H1 (cell line): ENCODE results near the gene TEX30. TPM values are rescaled to one million over a fixed set of nuclear protein-coding genes. Genes with fewer than 3 reads are reported as not detected.

Experiments used
- CTCF ChIA-PET: fragments of 300-600 bp; sonication (Branson Sonifier 250); formaldehyde crosslinking; loops from one replicate; lab custom pipeline; 2021; ENCODE audit not compliant: partially characterized antibody; lab: Charles Lee
- POLR2A ChIA-PET: fragments of 300-600 bp; sonication (Branson Sonifier 250); formaldehyde crosslinking; loops from one replicate; lab custom pipeline; 2021; ENCODE audit warnings: inconsistent platforms; ENCODE audit not compliant: partially characterized antibody; lab: Charles Lee
- DNase-seq, 2 experiments: peaks; one replicate each; pipeline versions ENCODE4 v3.0.0 to v3.0.0-alpha.2; 2010 to 2022; ENCODE audit warnings: low spot score in 2 of 2, low read depth in 1 of 2, mixed read lengths in 1 of 2
- FAIRE-seq: peaks from 2 replicates; lab custom pipeline; 2011; peaks lifted over from hg19 to GRCh38; lab: Jason Lieb, UNC
- H2AFZ ChIP-seq: 2 replicates; pipeline ENCODE4 v1.8.1; 2012; ENCODE audit warnings: low read length, inconsistent platforms
- H2AK5ac ChIP-seq: 2 replicates; pipeline ENCODE4 v1.6.1; 2013; ENCODE audit warnings: low read depth, low read length
- H2BK120ac ChIP-seq: replicated peaks from 2 replicates; pipeline ENCODE3; 2013; ENCODE audit warnings: low read depth, low read length, inconsistent platforms
- H2BK12ac ChIP-seq: 2 replicates; pipeline ENCODE4 v1.6.1; 2013; ENCODE audit warnings: low read depth, low read length
- H2BK15ac ChIP-seq: 2 replicates; pipeline ENCODE4 v1.6.1; 2013; ENCODE audit warnings: low read length
- H2BK20ac ChIP-seq: 2 replicates; pipeline ENCODE4 v1.6.1; 2013; ENCODE audit warnings: low read length
- H2BK5ac ChIP-seq: 2 replicates; pipeline ENCODE4 v1.6.1; 2013; ENCODE audit warnings: low read depth, low read length
- H3K14ac ChIP-seq: 2 replicates; pipeline ENCODE4 v1.6.1; 2013; ENCODE audit warnings: inconsistent platforms; ENCODE audit not compliant: insufficient read length
- H3K18ac ChIP-seq: 2 replicates; pipeline ENCODE4 v1.6.1; 2013; ENCODE audit warnings: low read length; ENCODE audit errors: extremely low read depth
- H3K23ac ChIP-seq: 2 replicates; pipeline ENCODE4 v1.6.1; 2013; ENCODE audit warnings: inconsistent platforms; ENCODE audit not compliant: insufficient read length
- H3K23me2 ChIP-seq: 2 replicates; pipeline ENCODE4 v1.6.1; 2013; ENCODE audit warnings: low read depth, low read length
- H3K27ac ChIP-seq: 2 replicates; pipeline ENCODE4 v1.6.1; 2011; ENCODE audit warnings: low read depth, low read length, inconsistent platforms
- H3K27me3 ChIP-seq, 4 experiments: replicated peaks in 1 of 4; 1 replicate in 1 of 4; 2 replicates in 3 of 4; pipeline versions ENCODE4 v1.6.1 to v1.8.1; 2011 to 2013; ENCODE audit warnings: low read length in 3 of 4, mild to moderate bottlenecking in 3 of 4, inconsistent platforms in 2 of 4, mixed read lengths in 2 of 4, moderate library complexity in 1 of 4; ENCODE audit not compliant: control insufficient read depth in 3 of 4, insufficient read depth in 3 of 4; ENCODE audit errors: extremely low read depth in 1 of 4
- H3K36me3 ChIP-seq, 4 experiments: 2 replicates each; pipeline versions ENCODE4 v1.6.1 to v1.8.1; 2011 to 2013; ENCODE audit warnings: mild to moderate bottlenecking in 4 of 4, low read length in 3 of 4, moderate library complexity in 2 of 4, control low read depth in 1 of 4, inconsistent platforms in 1 of 4; ENCODE audit not compliant: insufficient read depth in 4 of 4, control insufficient read depth in 2 of 4
- H3K4ac ChIP-seq: replicated peaks from 2 replicates; pipeline ENCODE3; 2013; ENCODE audit warnings: low read length, low read depth, mixed read lengths, inconsistent platforms; ENCODE audit not compliant: insufficient read length
- H3K4me1 ChIP-seq, 4 experiments: replicated peaks in 1 of 4; 1 replicate in 1 of 4; 2 replicates in 3 of 4; pipeline versions ENCODE4 v1.6.1 to v1.8.1; 2011 to 2013; ENCODE audit warnings: low read length in 3 of 4, inconsistent platforms in 2 of 4, mixed read lengths in 1 of 4; ENCODE audit not compliant: insufficient read depth in 4 of 4, control insufficient read depth in 3 of 4
- H3K4me2 ChIP-seq, 2 experiments: 2 replicates each; pipeline versions ENCODE4 v1.6.1 to v1.8.1; 2011 to 2013; ENCODE audit warnings: low read depth in 2 of 2, low read length in 2 of 2, control low read depth in 1 of 2, inconsistent platforms in 1 of 2, mild to moderate bottlenecking in 1 of 2; ENCODE audit not compliant: insufficient read depth in 1 of 2
- H3K4me3 ChIP-seq, 4 experiments: fragments of 200-600, 300-600 bp in 1 of 4; sonication (generic), shearing (Covaris generic), sonication (Bioruptor Twin) in 1 of 4; 2 replicates each; pipeline versions ENCODE4 v1.5.1 to v1.8.1; 2011 to 2016; ENCODE audit warnings: low read length in 4 of 4, low read depth in 3 of 4, control low read depth in 2 of 4, inconsistent platforms in 2 of 4, mild to moderate bottlenecking in 2 of 4, mixed read lengths in 1 of 4, moderate library complexity in 1 of 4; ENCODE audit not compliant: insufficient read depth in 2 of 4; ENCODE audit errors: extremely low read depth in 1 of 4
- H3K56ac ChIP-seq: replicated peaks from 2 replicates; pipeline ENCODE3; 2013; ENCODE audit warnings: low read depth, mild to moderate bottlenecking, mixed read lengths, low read length, inconsistent platforms; ENCODE audit not compliant: insufficient read length
- H3K79me1 ChIP-seq: 2 replicates; pipeline ENCODE4 v1.6.1; 2013; ENCODE audit warnings: low read depth, low read length, control low read depth
- H3K79me2 ChIP-seq, 2 experiments: 2 replicates each; pipeline versions ENCODE4 v1.6.1 to v1.8.1; 2012 to 2013; ENCODE audit warnings: low read length in 2 of 2, mild to moderate bottlenecking in 2 of 2, inconsistent platforms in 1 of 2; ENCODE audit not compliant: insufficient read depth in 2 of 2, control insufficient read depth in 1 of 2
- H3K9ac ChIP-seq, 4 experiments: replicated peaks in 1 of 4; 1 replicate in 1 of 4; 2 replicates in 3 of 4; pipeline versions ENCODE4 v1.6.1 to v1.8.1; 2011 to 2013; ENCODE audit warnings: low read depth in 3 of 4, low read length in 3 of 4, control low read depth in 2 of 4, mild to moderate bottlenecking in 2 of 4, moderate library complexity in 2 of 4, inconsistent platforms in 1 of 4; ENCODE audit errors: extremely low read depth in 1 of 4
- H3K9me3 ChIP-seq, 2 experiments: 2 replicates each; pipeline versions ENCODE4 v1.6.1 to v1.8.1; 2012 to 2013; ENCODE audit warnings: mild to moderate bottlenecking in 2 of 2, moderate library complexity in 2 of 2, control low read depth in 1 of 2, inconsistent platforms in 1 of 2, low read depth in 1 of 2, low read length in 1 of 2, mixed read lengths in 1 of 2; ENCODE audit not compliant: insufficient read depth in 2 of 2
- H4K20me1 ChIP-seq, 2 experiments: replicated peaks in 1 of 2; 2 replicates each; pipeline versions ENCODE3 to v1.8.1; 2011 to 2013; ENCODE audit warnings: inconsistent platforms in 2 of 2, low read length in 2 of 2, mild to moderate bottlenecking in 1 of 2; ENCODE audit not compliant: insufficient read depth in 2 of 2, control insufficient read depth in 1 of 2
- H4K5ac ChIP-seq: 2 replicates; pipeline ENCODE4 v1.6.1; 2013; ENCODE audit warnings: low read length, low read depth, mixed read lengths, inconsistent platforms; ENCODE audit not compliant: insufficient read length
- H4K8ac ChIP-seq: 2 replicates; pipeline ENCODE4 v1.8.0; 2013; ENCODE audit warnings: mild to moderate bottlenecking, moderate library complexity, low read length, inconsistent platforms; ENCODE audit not compliant: insufficient read depth; ENCODE audit errors: extremely low read depth
- H4K91ac ChIP-seq: replicated peaks from 2 replicates; pipeline ENCODE3; 2013; ENCODE audit warnings: low read length, mixed read lengths, inconsistent platforms; ENCODE audit not compliant: insufficient read length
- SP2 ChIP-seq: IDR thresholded peaks from 2 replicates; pipeline ENCODE4 v1.6.1; 2012; ENCODE audit warnings: mild to moderate bottlenecking, low read length, inconsistent platforms
- YY1 ChIP-seq: IDR thresholded peaks from 2 replicates; pipeline ENCODE4 v1.6.1; 2011; ENCODE audit warnings: low read depth, mild to moderate bottlenecking, low read length
- polyA plus RNA-seq, 7 experiments: library from polyadenylated mRNA; depleted of rRNA in 3 of 7; stranded (reverse) in 5 of 7; unstranded in 2 of 7; fragments of >200 nt in 5 of 7; fragments of 200-250 nt in 2 of 7; gene quantifications; 1 replicate in 5 of 7; 2 replicates in 1 of 7; 4 replicates in 1 of 7; pipeline versions ENCODE4 v1.2.1 to v1.2.3, GENCODE V29; 2011 to 2013; ENCODE audit warnings: missing spikeins in 2 of 7, mixed read lengths in 2 of 7
- total RNA-seq: library from RNA; stranded (reverse); fragmentation: NEBNext Ultra II Directional; extraction: Animal tissue kit (Norgen Biotek cat#: 25700); gene quantifications from 2 replicates; pipeline ENCODE4 v1.2.1, GENCODE V29; 2021

Gene TEX30
- total and polyA plus RNA-seq, 2 of the 8 experiments (the other 6 are each of a cell fraction or from before 2014, with no cell fraction given) = 6.5 to 10.3 TPM

DNA sequence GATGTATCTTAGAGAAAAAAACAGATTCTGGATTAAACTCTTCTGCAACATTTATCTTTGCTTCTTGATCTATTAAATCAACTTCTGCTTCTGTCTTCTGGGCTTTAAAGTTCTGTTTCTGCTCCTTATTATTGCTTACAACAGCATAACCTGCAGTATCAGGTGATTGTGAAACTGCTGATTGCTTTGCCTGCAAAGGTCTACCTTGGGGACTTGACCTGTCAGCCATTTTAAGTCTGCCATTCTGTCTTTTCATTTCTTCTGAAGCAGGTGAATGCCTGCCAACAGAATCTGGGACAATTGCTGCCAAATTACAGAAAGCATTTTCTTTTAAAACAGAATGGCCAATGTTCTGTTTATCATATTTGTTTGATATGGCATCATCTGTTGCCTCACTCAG is 31.1 kb downstream of the TEX30 start:
- H3K9ac ChIP-seq = no peak overlapping the region
- H2BK12ac ChIP-seq = no peak overlapping the region
- DNase-seq (no peak), FAIRE-seq (no peak)
- H4K5ac ChIP-seq = no peak overlapping the region
- no peaks in the 10 kb centered on the region for H3K79me2 ChIP-seq
- TF ChIP-seq SP2 (no peak), YY1 (peak; percentile 25; the same call in 1 of the 2 replicates)
- H2BK5ac ChIP-seq = no peak overlapping the region
- no peak overlapping the region for H2BK120ac ChIP-seq
- H3K4me3 ChIP-seq = no peak overlapping the region
- no peak overlapping the region for H2BK20ac ChIP-seq
- H3K27me3 ChIP-seq = no peaks in the 10 kb centered on the region
- H3K9me3 ChIP-seq = no peaks in the 10 kb centered on the region; a peak in 1 of 4 replicates
- no peak overlapping the region for H4K91ac ChIP-seq
- H3K23me2 ChIP-seq = no peaks in the 10 kb centered on the region
- H3K27ac ChIP-seq = no peak overlapping the region
- no peak overlapping the region for H4K8ac ChIP-seq
- no peak overlapping the region for H3K18ac ChIP-seq
- no peak overlapping the region for H2AK5ac ChIP-seq
- no peaks in the 10 kb centered on the region for H4K20me1 ChIP-seq
- no peak overlapping the region for H3K4me2 ChIP-seq
- no peaks in the 10 kb centered on the region for H3K4me1 ChIP-seq
- no peak overlapping the region for H3K14ac ChIP-seq
- CTCF ChIA-PET = no interaction called here
- POLR2A ChIA-PET = no interaction called here
- H3K4ac ChIP-seq = no peak overlapping the region
- H3K23ac ChIP-seq = no peak overlapping the region
- H3K56ac ChIP-seq = no peak overlapping the region
- H2BK15ac ChIP-seq = no peak overlapping the region
- H2AFZ ChIP-seq = no peak overlapping the region
- no peaks in the 10 kb centered on the region for H3K79me1 ChIP-seq
- no peaks in the 10 kb centered on the region for H3K36me3 ChIP-seq
